GM21360 (cell line): ENCODE measurements around the gene TUSC2.

Experiments
- ATAC-seq: cut with Tn5 transposase; IDR thresholded peaks from one replicate; pipeline ENCODE4 v1.9.1; 2021; ENCODE audit warnings: mild to moderate bottlenecking, moderate library complexity; ENCODE audit not compliant: unreplicated experiment

TUSC2 gene

GRCh38 chr3:50275996-50276761, 51.8 kb downstream of the TUSC2 start:
- no peak for ATAC-seq

GRCh38 chr3:50275141-50275995, 52.7 kb downstream of the TUSC2 start:
- ATAC-seq = no peak
